Measurements from ENCODE around the gene FGF3. TPM values are rescaled to one million over a fixed set of nuclear protein-coding genes. Genes with fewer than 3 reads are reported as not detected.

The FGF3 gene
- polyA plus RNA-seq, 1 of the 3 experiments (the other 2 are of a cell fraction): not detected

GRCh38 chr11:69837791-69838190 lies 18.6 kb upstream of the FGF3 start:
- Histone ChIP-seq H4K20me1 (ENCODE audit: insufficient read depth) (no peaks in the 10 kb centered on the region), H3K4me2 (no peak overlapping the region), H3F3A (replicated peaks; ENCODE audit: insufficient read depth) (no peaks in the 10 kb centered on the region), H3K4me3 (ENCODE audit: low read depth in 2 of 2, low read length in 1 of 2) (no peak overlapping the region), H3K36me3 (replicated peaks in 1 of 2; ENCODE audit: control insufficient read depth in 1 of 2, insufficient read depth in 2 of 2, low read length in 1 of 2) (no peaks in the 10 kb centered on the region), H3K27me3 (ENCODE audit: insufficient read depth) (no peaks in the 10 kb centered on the region), H3K79me2 (ENCODE audit: insufficient read depth) (no peaks in the 10 kb centered on the region), H3K9ac (no peak overlapping the region), H3K4me1 (ENCODE audit: control insufficient read depth in 1 of 2, insufficient read depth in 2 of 2, low read depth in 1 of 2, low read length in 1 of 2) (no peaks in the 10 kb centered on the region; a peak in 1 of 4 replicates), H2AFZ (ENCODE audit: low read depth) (no peak overlapping the region), H3K9me2 (no peaks in the 10 kb centered on the region), H3K27ac (ENCODE audit: low read depth in 2 of 2, low read length in 1 of 2) (no peak overlapping the region), H3K9me3 (no peaks in the 10 kb centered on the region)
- WGBS (ENCODE audit: low lambda C conversion rate): 52% methylated on average over 5 of the region's 5 CpGs
- POLR2A ChIA-PET: no interaction called here
- CTCF ChIA-PET: interaction anchor here (1.3 to 1.6 kb wide), 2 partner anchors 14 to 354 kb away, joined by 3 read pairs; no protein-coding TSS in a partner anchor
- no peak for DNase-seq
- TF ChIP-seq CHD2 (IDR thresholded peaks at IDR 0.05; ENCODE audit: low read length, partially characterized antibody) (no peak), TAF1 (IDR thresholded peaks at IDR 0.05; ENCODE audit: borderline replicate concordance, low read depth, low read length) (no peak), JUND (IDR thresholded peaks at IDR 0.05) (no peak), ELF1 (IDR thresholded peaks at IDR 0.05) (no peak), EP300 (IDR thresholded peaks at IDR 0.05; ENCODE audit: borderline replicate concordance in 1 of 2, low read depth in 1 of 2, low read length in 1 of 2) (no peak), GATA2 (CRISPR knock-in tag; IDR thresholded peaks at IDR 0.05) (no peak), RXRA (IDR thresholded peaks at IDR 0.05; ENCODE audit: borderline replicate concordance, low read depth) (no peak), TEAD4 (IDR thresholded peaks at IDR 0.05; ENCODE audit: borderline replicate concordance, insufficient read depth) (no peak), NFIC (IDR thresholded peaks at IDR 0.05; ENCODE audit: borderline replicate concordance) (no peak), PBX3 (IDR thresholded peaks at IDR 0.05) (no peak), RAD21 (IDR thresholded peaks at IDR 0.05; ENCODE audit: low read length) (no peak), ZBTB33 (IDR thresholded peaks at IDR 0.05; ENCODE audit: borderline replicate concordance, low read depth) (no peak), SIN3A (IDR thresholded peaks at IDR 0.05; ENCODE audit: borderline replicate concordance, low read depth, low read length) (no peak), NRF1 (IDR thresholded peaks at IDR 0.05; ENCODE audit: low read depth, low read length) (no peak)
- TF ChIP-seq, protein P1, sequence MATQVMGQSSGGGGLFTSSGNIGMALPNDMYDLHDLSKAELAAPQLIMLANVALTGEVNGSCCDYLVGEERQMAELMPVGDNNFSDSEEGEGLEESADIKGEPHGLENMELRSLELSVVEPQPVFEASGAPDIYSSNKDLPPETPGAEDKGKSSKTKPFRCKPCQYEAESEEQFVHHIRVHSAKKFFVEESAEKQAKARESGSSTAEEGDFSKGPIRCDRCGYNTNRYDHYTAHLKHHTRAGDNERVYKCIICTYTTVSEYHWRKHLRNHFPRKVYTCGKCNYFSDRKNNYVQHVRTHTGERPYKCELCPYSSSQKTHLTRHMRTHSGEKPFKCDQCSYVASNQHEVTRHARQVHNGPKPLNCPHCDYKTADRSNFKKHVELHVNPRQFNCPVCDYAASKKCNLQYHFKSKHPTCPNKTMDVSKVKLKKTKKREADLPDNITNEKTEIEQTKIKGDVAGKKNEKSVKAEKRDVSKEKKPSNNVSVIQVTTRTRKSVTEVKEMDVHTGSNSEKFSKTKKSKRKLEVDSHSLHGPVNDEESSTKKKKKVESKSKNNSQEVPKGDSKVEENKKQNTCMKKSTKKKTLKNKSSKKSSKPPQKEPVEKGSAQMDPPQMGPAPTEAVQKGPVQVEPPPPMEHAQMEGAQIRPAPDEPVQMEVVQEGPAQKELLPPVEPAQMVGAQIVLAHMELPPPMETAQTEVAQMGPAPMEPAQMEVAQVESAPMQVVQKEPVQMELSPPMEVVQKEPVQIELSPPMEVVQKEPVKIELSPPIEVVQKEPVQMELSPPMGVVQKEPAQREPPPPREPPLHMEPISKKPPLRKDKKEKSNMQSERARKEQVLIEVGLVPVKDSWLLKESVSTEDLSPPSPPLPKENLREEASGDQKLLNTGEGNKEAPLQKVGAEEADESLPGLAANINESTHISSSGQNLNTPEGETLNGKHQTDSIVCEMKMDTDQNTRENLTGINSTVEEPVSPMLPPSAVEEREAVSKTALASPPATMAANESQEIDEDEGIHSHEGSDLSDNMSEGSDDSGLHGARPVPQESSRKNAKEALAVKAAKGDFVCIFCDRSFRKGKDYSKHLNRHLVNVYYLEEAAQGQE (IDR thresholded peaks at IDR 0.05; ENCODE audit: low read depth, low read length): no peak
- TF ChIP-seq, protein P2, sequence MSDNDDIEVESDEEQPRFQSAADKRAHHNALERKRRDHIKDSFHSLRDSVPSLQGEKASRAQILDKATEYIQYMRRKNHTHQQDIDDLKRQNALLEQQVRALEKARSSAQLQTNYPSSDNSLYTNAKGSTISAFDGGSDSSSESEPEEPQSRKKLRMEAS (IDR thresholded peaks at IDR 0.05; ENCODE audit: low read depth): no peak
